Fibroblast of lung (primary cell): Measurements from ENCODE around the gene PKD2L2.

Experiments
- CTCF ChIP-seq, 2 donors: IDR thresholded peaks in 1 of 2; conservative IDR thresholded peaks in 1 of 2; 1 replicate in 1 of 2; 2 replicates in 1 of 2; pipeline ENCODE4 v1.5.1; 2011 to 2012; ENCODE audit warnings: low read length in 2 of 2, control low read depth in 1 of 2, inconsistent platforms in 1 of 2, low read depth in 1 of 2, mild to moderate bottlenecking in 1 of 2
- EZH2 ChIP-seq: IDR thresholded peaks from 2 replicates; pipeline ENCODE4 v1.5.1; 2012; ENCODE audit warnings: low read length, control low read depth, mild to moderate bottlenecking; ENCODE audit errors: missing control alignments

DNA sequence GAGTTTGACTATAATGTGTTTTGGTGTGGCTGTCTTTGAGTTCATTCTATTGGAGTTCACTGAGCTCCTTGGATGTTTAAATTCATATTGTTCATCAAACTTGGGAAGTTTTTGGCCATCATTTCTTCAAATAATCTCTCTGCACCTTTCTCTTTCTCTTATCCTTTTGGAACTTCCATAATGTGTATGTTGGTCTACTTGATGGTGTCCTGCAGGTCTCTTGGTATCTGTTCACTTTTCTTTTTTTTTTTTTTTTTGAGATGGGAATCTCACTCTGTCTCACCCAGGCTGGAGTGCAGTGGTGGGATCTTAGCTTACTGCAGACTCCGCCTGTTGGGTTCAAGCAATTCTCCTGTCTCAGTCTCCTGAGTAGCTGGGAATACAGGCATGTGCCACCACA, 27.7 kb downstream of the PKD2L2 start:
- TF ChIP-seq CTCF (conservative IDR thresholded peaks at IDR 0.05 in 1 of 2, IDR thresholded peaks at IDR 0.05 in 1 of 2; ENCODE audit: low read depth in 1 of 2, low read length in 2 of 2) (no peak), EZH2 (no peak)
